Measurements from ENCODE around the gene CUX1. TPM values are rescaled to one million over a fixed set of nuclear protein-coding genes. Genes with fewer than 3 reads are reported as not detected.

The CUX1 gene
- total and polyA plus RNA-seq, 2 of the 13 experiments (the other 11 are each of a cell fraction or from before 2014, with no cell fraction given), result 13.7 to 14.9 TPM

DNA sequence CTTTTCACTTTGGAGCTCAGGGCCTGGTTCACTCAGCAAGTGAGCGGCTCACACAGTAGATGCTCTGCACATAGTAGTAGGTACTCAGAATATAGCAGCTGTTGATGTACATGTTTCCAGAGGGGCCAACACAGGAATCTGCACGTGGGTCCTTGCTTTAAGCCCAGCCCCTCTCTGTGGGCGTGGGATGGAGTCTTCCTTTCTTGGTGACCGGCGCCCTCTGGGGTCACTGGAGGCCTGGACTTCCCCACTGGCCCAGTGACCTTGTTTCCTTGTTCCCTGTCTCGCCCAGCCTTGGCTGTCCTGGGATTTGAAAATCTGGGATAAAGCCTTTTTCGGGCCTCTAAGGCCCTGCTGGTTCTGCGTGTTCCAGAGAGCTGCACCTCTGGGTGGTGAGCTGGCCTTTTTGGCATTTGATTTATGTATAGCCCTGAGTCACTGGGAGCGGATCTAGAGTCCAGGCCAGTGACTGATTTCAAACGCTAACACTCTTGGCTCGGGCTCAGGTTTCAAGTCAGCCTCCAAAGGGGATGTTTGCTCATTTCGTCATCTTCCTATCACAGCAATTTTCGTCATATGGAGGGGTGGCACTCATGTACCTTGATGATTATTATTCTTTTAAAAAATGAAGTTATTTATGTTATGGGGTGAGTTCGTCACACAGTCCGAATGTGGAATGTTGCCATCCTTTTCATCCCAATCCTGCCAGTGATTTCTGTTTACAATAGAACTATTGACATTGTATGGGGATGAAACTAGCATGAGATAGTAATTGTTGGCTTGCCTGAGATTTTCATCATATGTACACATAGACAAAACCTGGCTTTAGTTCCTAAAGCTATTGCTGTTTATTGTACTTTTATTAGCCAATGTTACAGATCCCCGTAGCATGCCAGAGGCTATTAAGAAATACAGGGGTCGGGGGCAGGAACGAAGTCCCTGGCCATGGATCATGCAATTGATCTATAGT lies 65.5 kb downstream of the CUX1 start (continued):
- TF ChIP-seq ZFP82 (CRISPR knock-in tag; IDR thresholded peaks at IDR 0.05; ENCODE audit: borderline replicate concordance) (no peak), DR1 (CRISPR knock-in tag; IDR thresholded peaks at IDR 0.05) (no peak), SMARCE1 (IDR thresholded peaks at IDR 0.05; ENCODE audit: borderline replicate concordance) (no peak), SALL1 (CRISPR knock-in tag; IDR thresholded peaks at IDR 0.05) (peak; percentile 94), RORA (CRISPR knock-in tag; IDR thresholded peaks at IDR 0.05) (no peak), ZBTB2 (CRISPR knock-in tag; IDR thresholded peaks at IDR 0.05; ENCODE audit: low read depth) (no peak), SRSF9 (IDR thresholded peaks at IDR 0.05; ENCODE audit: borderline replicate concordance, insufficient read depth, low read depth, low read length, poor library complexity, severe bottlenecking) (no peak), ZNF558 (CRISPR knock-in tag; IDR thresholded peaks at IDR 0.05; ENCODE audit: borderline replicate concordance) (no peak), RAD51 (IDR thresholded peaks at IDR 0.05; ENCODE audit: borderline replicate concordance) (no peak), FOXA1 (IDR thresholded peaks at IDR 0.05) (peak; percentile 88), FOXA1 (CRISPR knock-in tag; IDR thresholded peaks at IDR 0.05) (peak; percentile 88), IKZF4 (CRISPR knock-in tag; IDR thresholded peaks at IDR 0.05; ENCODE audit: borderline replicate concordance, low read depth, not compliant biosample characterization) (no peak), SPEN (CRISPR knock-in tag; IDR thresholded peaks at IDR 0.05; ENCODE audit: low read depth) (peak; percentile 53; the same call in 1 of the 2 replicates), RFX5 (IDR thresholded peaks at IDR 0.05; ENCODE audit: low read depth, low read length) (0 out of 2 replicates have a peak, but pooled peaks have one; percentile 25), MEIS1 (CRISPR knock-in tag; IDR thresholded peaks at IDR 0.05; ENCODE audit: borderline replicate concordance) (peak; percentile 71), ZNF292 (CRISPR knock-in tag; IDR thresholded peaks at IDR 0.05; ENCODE audit: borderline replicate concordance, low read depth) (no peak; the same call in 1 of the 2 replicates), ETV5 (CRISPR knock-in tag; IDR thresholded peaks at IDR 0.05; ENCODE audit: borderline replicate concordance) (peak; percentile 81), POGK (CRISPR knock-in tag; conservative IDR thresholded peaks at IDR 0.05) (0 out of 2 replicates have a peak, but pooled peaks have one; percentile 46), NFATC3 (CRISPR knock-in tag; IDR thresholded peaks at IDR 0.05) (0 out of 2 replicates have a peak, but pooled peaks have one; percentile 33)
- TF ChIP-seq, protein P1, sequence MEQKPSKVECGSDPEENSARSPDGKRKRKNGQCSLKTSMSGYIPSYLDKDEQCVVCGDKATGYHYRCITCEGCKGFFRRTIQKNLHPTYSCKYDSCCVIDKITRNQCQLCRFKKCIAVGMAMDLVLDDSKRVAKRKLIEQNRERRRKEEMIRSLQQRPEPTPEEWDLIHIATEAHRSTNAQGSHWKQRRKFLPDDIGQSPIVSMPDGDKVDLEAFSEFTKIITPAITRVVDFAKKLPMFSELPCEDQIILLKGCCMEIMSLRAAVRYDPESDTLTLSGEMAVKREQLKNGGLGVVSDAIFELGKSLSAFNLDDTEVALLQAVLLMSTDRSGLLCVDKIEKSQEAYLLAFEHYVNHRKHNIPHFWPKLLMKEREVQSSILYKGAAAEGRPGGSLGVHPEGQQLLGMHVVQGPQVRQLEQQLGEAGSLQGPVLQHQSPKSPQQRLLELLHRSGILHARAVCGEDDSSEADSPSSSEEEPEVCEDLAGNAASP (CRISPR knock-in tag; IDR thresholded peaks at IDR 0.05; ENCODE audit: borderline replicate concordance), result peak; percentile 67; the same call in 1 of the 2 replicates
